ENCODE data around the gene ZNF70.

The ZNF70 gene

GRCh38 chr22:23750714-23751440 lies at the start of gene ZNF70:
TSS of gene ZNF70 (minus strand) at chr22:23751112. CDS start at chr22:23745140, 5,972 bp downstream.
- no peak for TF ChIP-seq CTCF (IDR thresholded peaks at IDR 0.05; ENCODE audit: low read length, missing control alignments)
- H3K4me3 ChIP-seq (replicated peaks; ENCODE audit: low read depth, low read length) = peak within 1 kb of the TSS; percentile 83
- DNase-seq (ENCODE audit: low read depth) = peak; percentile 72

GRCh38 chr22:23796461-23796860 lies 45.5 kb upstream of the ZNF70 start:
- no peak for DNase-seq (ENCODE audit: low read depth)
- no peak overlapping the region for H3K4me3 ChIP-seq (replicated peaks; ENCODE audit: low read depth, low read length)
- no peak for TF ChIP-seq CTCF (IDR thresholded peaks at IDR 0.05; ENCODE audit: low read length, missing control alignments)

GRCh38 chr22:23793326-23793725 lies 42.4 kb upstream of the ZNF70 start:
- no peak for TF ChIP-seq CTCF (IDR thresholded peaks at IDR 0.05; ENCODE audit: low read length, missing control alignments)
- no peak for DNase-seq (ENCODE audit: low read depth)
- no peak overlapping the region for H3K4me3 ChIP-seq (replicated peaks; ENCODE audit: low read depth, low read length)

- DNase-seq (ENCODE audit: low read depth) = no peak
- no peak for TF ChIP-seq CTCF (IDR thresholded peaks at IDR 0.05; ENCODE audit: low read length, missing control alignments)
- H3K4me3 ChIP-seq (replicated peaks; ENCODE audit: low read depth, low read length) = no peak overlapping the region
These were observed 41.1 kb upstream of the ZNF70 start for GRCh38 chr22:23791738-23792645.

GRCh38 chr22:23790819-23791737 lies 40.2 kb upstream of the ZNF70 start:
- H3K4me3 ChIP-seq (replicated peaks; ENCODE audit: low read depth, low read length) = no peak overlapping the region
- no peak for TF ChIP-seq CTCF (IDR thresholded peaks at IDR 0.05; ENCODE audit: low read length, missing control alignments)
- peak; percentile 39 for DNase-seq (ENCODE audit: low read depth)

- H3K4me3 ChIP-seq (replicated peaks; ENCODE audit: low read depth, low read length) = no peak overlapping the region
- TF ChIP-seq CTCF (IDR thresholded peaks at IDR 0.05; ENCODE audit: low read length, missing control alignments) = peak; percentile 1
- DNase-seq (ENCODE audit: low read depth) = no peak
These were observed 38.7 kb upstream of the ZNF70 start for GRCh38 chr22:23789638-23790037.

Data from fibroblast of pulmonary artery (primary cell).